Ovary (tissue), 3 donors: ENCODE data around the gene ETHE1.

Source experiments
- CTCF ChIP-seq, 3 donors: fragments of 450-650 bp in 2 of 3; fragments of 200-600 bp in 1 of 3; IDR thresholded peaks; one replicate each; pipeline versions ENCODE4 v1.5.1 to v1.8.0; 2016 to 2022; ENCODE audit warnings: antibody characterized with exemption in 3 of 3, mild to moderate bottlenecking in 1 of 3
- EP300 ChIP-seq: sonication (generic); formaldehyde crosslinking; IDR thresholded peaks from one replicate; pipeline ENCODE4 v1.6.1; 2017; ENCODE audit warnings: antibody characterized with exemption
- POLR2A ChIP-seq: fragments of 450-650 bp; IDR thresholded peaks from one replicate; pipeline ENCODE4 v1.6.1; 2017; ENCODE audit warnings: antibody characterized with exemption, mild to moderate bottlenecking, moderate library complexity
- donor health status: DM: no; HTN: no; CAD: no.

- TF ChIP-seq CTCF (IDR thresholded peaks at IDR 0.05): no peak
- no peak for TF ChIP-seq POLR2A
- TF ChIP-seq EP300: no peak
Observed at GRCh38 chr19:43561139-43561970, 34.4 kb upstream of the ETHE1 start.
